OCI-LY3 (cell line): ENCODE measurements around the gene HMX1.

Experiments used
- H2AFZ ChIP-seq: fragments of 200-600, 300-600 bp; shearing (Covaris generic); 2 replicates; pipeline ENCODE4 v1.6.0; 2014; ENCODE audit warnings: antibody characterized with exemption, low read depth, low read length
- H3K27ac ChIP-seq: fragments of 200-600, 300-600 bp; sonication (generic); 2 replicates; pipeline ENCODE4 v1.5.1; 2014; ENCODE audit warnings: mild to moderate bottlenecking, low read length, moderate library complexity, mixed read lengths
- H3K27me3 ChIP-seq: fragments of 200-600, 300-600 bp; sonication (generic); 2 replicates; pipeline ENCODE4 v1.6.1; 2014; ENCODE audit warnings: low read depth, low read length, mixed read lengths
- H3K36me3 ChIP-seq: fragments of 200-600, 300-600 bp; sonication (generic); replicated peaks from 2 replicates; pipeline ENCODE3; 2014; ENCODE audit warnings: low read depth, low read length, mixed read lengths
- H3K4me1 ChIP-seq: fragments of 300-600, 200-600 bp; sonication (generic); 2 replicates; pipeline ENCODE4 v1.6.1; 2014; ENCODE audit warnings: low read length, mixed read lengths
- H3K4me2 ChIP-seq: fragments of 200-600, 300-600 bp; sonication (generic); 2 replicates; pipeline ENCODE4 v1.6.1; 2014; ENCODE audit warnings: low read length, mixed read lengths
- H3K4me3 ChIP-seq: fragments of 300-600, 200-600 bp; sonication (generic); 2 replicates; pipeline ENCODE4 v1.5.1; 2014; ENCODE audit warnings: antibody characterized with exemption, mild to moderate bottlenecking, low read length, moderate library complexity
- H3K79me2 ChIP-seq: fragments of 300-600, 200-600 bp; shearing (Covaris generic); 2 replicates; pipeline ENCODE4 v1.6.1; 2014; ENCODE audit warnings: mild to moderate bottlenecking, low read length, mixed read lengths
- H3K9ac ChIP-seq: fragments of 300-600, 200-600 bp; shearing (Covaris generic); 2 replicates; pipeline ENCODE4 v1.6.0; 2014; ENCODE audit warnings: mild to moderate bottlenecking, low read length, moderate library complexity
- H3K9me3 ChIP-seq: fragments of 200-600, 300-600 bp; shearing (Covaris generic); 2 replicates; pipeline ENCODE4 v1.6.1; 2014; ENCODE audit warnings: low read length, mixed read lengths; ENCODE audit not compliant: insufficient read depth
- H4K20me1 ChIP-seq: fragments of 200-600, 300-600 bp; sonication (generic); 2 replicates; pipeline ENCODE4 v1.6.1; 2016; ENCODE audit warnings: low read length, mixed read lengths; ENCODE audit not compliant: insufficient read depth
- EZH2phosphoT487 ChIP-seq: fragments of 200-600 bp; shearing (Covaris generic); IDR thresholded peaks from 2 replicates; pipeline ENCODE4 v1.6.1; 2018; ENCODE audit warnings: antibody characterized with exemption, mixed run types, low read depth
- TF ChIP-seq, protein P1 (sequence below): fragments of 200-600, 300-600 bp; sonication (generic); IDR thresholded peaks from 2 replicates; pipeline ENCODE4 v1.5.1; 2014; ENCODE audit warnings: antibody characterized with exemption, low read length, low read depth

HMX1 gene

DNA sequence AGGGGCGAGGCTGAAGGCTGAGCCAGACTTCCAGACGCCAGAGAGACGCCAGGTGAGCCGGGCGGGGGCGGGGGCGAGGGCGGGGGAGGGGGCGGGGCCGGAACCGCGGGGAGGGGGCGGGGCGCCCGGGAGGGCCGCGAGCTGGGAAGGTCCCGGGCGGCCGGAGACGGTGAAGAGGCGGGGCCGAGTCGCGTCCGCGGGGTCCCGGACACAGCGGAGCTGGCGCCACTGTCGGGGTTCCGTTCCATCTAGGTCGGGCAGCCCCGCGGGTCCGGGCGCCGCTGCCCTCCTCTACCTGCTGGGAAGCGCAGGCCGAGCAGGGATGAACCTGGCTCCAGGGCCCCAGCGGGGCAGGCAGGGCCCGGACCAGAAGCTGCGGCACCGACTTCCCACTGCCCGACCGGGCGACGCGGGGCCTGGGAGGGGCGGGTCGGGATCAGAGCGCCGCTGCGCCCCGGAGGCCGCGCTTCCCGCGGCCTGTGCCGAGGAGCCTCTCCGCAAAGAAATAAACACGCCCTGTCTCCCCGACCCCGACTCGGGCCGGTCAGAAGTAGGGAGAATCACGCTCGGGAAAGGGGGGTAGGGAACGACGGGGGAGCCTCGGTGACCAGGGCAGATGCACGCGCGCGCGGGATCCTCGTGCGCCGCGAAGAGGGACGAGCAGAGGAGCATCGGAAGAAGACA, 10.6 kb downstream of the HMX1 start:
- H3K27me3 ChIP-seq = peaks cover 3% of the 10 kb centered on the region; the same call in 1 of the 2 replicates
- H3K4me3 ChIP-seq = no peak overlapping the region
- H3K36me3 ChIP-seq = no peaks in the 10 kb centered on the region
- peaks cover under 1% of the 10 kb centered on the region; the same call in 1 of the 2 replicates for H3K4me1 ChIP-seq
- H3K4me2 ChIP-seq = no peak overlapping the region
- no peak for TF ChIP-seq EZH2phosphoT487
- no peaks in the 10 kb centered on the region for H4K20me1 ChIP-seq
- H3K9ac ChIP-seq = no peak overlapping the region
- H2AFZ ChIP-seq = no peak overlapping the region
- no peak overlapping the region for H3K27ac ChIP-seq
- no peaks in the 10 kb centered on the region for H3K9me3 ChIP-seq
- no peaks in the 10 kb centered on the region for H3K79me2 ChIP-seq

DNA sequence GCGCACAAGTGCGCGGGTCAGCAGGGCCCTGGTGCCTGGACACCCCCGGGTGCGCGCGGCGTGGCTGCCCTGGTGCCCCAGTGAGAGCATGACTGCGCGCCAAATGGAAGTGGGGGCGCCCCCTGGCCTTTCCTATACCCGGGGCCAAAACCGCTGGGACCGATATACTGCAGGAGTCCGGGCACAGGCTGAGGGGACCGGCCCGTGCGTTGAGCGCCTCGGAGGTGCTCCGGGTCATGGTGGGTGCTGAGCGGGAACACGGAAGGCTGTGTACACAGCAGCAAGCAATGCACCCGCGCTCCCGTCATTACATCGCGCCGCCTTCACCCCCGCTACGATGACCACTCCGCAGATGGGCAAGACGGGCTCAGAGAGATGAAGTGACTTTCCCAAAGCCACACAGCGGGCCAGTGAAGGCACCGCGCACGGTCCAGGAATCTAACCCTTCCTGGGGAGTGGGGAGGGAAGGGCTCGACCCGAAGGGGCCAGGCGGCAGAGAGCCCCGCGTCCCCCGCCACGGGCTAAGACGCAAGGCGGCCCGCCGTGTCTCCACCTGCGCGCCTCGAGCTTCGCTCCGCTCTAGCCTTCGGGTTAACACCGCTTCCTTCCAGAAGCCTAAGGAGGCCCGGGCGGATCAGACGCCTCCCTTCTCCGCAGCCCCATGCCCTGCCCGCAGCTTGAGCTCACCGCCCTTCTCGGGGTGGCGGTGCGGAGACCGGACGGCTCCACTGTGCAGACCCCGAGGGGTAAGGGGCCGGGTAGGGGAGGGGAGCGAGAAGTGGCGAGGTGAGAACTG, 11.3 kb downstream of the HMX1 start:
- peaks cover 6% of the 10 kb centered on the region; the same call in 1 of the 2 replicates for H3K4me1 ChIP-seq
- H3K36me3 ChIP-seq = no peaks in the 10 kb centered on the region
- H3K27me3 ChIP-seq = peaks cover 10% of the 10 kb centered on the region
- no peaks in the 10 kb centered on the region for H3K79me2 ChIP-seq
- TF ChIP-seq, protein P1, sequence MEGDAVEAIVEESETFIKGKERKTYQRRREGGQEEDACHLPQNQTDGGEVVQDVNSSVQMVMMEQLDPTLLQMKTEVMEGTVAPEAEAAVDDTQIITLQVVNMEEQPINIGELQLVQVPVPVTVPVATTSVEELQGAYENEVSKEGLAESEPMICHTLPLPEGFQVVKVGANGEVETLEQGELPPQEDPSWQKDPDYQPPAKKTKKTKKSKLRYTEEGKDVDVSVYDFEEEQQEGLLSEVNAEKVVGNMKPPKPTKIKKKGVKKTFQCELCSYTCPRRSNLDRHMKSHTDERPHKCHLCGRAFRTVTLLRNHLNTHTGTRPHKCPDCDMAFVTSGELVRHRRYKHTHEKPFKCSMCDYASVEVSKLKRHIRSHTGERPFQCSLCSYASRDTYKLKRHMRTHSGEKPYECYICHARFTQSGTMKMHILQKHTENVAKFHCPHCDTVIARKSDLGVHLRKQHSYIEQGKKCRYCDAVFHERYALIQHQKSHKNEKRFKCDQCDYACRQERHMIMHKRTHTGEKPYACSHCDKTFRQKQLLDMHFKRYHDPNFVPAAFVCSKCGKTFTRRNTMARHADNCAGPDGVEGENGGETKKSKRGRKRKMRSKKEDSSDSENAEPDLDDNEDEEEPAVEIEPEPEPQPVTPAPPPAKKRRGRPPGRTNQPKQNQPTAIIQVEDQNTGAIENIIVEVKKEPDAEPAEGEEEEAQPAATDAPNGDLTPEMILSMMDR = no peak
- TF ChIP-seq EZH2phosphoT487 = no peak
- no peaks in the 10 kb centered on the region for H3K9me3 ChIP-seq
- H3K4me3 ChIP-seq = no peak overlapping the region
- no peak overlapping the region for H3K27ac ChIP-seq
- no peaks in the 10 kb centered on the region for H4K20me1 ChIP-seq
- no peak overlapping the region for H3K4me2 ChIP-seq
- H2AFZ ChIP-seq = no peak overlapping the region
- H3K9ac ChIP-seq = no peak overlapping the region

DNA sequence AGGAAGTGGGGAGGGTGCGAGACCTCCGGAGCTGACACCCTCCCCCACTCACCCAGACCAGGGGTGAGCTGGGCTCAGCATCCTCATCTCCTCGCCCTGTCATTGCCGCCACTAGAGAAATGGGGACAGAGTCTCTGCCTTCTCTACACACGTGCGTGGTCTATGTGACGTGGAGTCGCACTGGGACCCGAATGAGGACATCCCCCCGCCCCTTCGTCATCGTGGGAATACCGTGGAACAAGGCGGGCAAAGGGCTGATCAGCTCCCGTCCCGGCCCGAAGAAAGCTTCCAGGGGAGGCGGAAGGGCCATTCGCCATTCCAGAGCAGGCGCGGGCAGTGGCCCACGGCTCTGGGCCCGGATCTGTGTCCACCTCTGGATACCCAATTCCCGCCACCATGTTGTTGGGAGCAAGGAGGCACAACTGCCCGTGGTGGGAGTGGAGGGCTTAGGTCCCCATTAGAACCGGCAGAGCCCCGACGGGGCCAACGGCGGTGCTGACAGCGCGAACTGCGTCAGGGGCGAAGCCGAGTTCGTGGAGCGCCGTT, 12.0 kb downstream of the HMX1 start:
- Histone ChIP-seq H2AFZ (no peak overlapping the region), H3K4me1 (peaks cover 6% of the 10 kb centered on the region; the same call in 1 of the 2 replicates), H3K4me3 (no peak overlapping the region), H3K79me2 (no peaks in the 10 kb centered on the region), H4K20me1 (no peaks in the 10 kb centered on the region), H3K36me3 (no peaks in the 10 kb centered on the region), H3K9ac (no peak overlapping the region), H3K4me2 (no peak overlapping the region), H3K27me3 (peaks cover 15% of the 10 kb centered on the region), H3K9me3 (no peaks in the 10 kb centered on the region), H3K27ac (no peak overlapping the region)
- TF ChIP-seq EZH2phosphoT487 = no peak
- TF ChIP-seq, protein P1 = no peak

DNA sequence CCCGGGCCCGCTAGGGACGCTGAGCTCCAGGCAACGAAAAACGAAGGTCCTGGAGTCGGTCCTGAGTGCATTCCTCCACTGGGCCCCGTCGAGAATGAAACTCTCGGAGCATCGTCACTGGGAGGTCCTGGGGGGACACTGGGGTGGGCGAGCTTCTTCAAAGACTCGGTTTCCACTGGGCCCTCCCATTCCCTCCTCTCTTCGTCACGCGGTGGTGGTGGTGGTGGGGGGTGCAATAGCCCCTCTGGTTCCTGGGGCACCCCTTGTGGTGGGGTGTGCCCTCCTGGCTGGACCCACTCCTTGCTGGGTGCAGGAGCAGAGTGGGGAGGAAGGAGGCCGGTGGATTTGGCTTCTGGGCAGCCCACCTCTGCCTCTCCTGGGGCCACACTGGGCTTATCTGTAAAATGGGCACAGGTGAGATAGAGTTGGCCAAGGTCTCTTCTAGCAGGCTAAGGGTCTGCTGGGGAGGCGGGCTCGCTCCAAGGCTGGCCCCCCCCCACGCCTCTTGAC, 12.9 kb downstream of the HMX1 start:
- Histone ChIP-seq H3K27me3 (peaks cover 15% of the 10 kb centered on the region), H2AFZ (no peak overlapping the region), H3K27ac (no peak overlapping the region), H3K79me2 (no peaks in the 10 kb centered on the region), H3K9ac (no peak overlapping the region), H3K9me3 (no peaks in the 10 kb centered on the region), H4K20me1 (no peaks in the 10 kb centered on the region), H3K4me1 (peaks cover 6% of the 10 kb centered on the region; the same call in 1 of the 2 replicates), H3K4me3 (no peak overlapping the region), H3K36me3 (no peaks in the 10 kb centered on the region), H3K4me2 (no peak overlapping the region)
- TF ChIP-seq, protein P1 = no peak
